GM13976 (cell line): Measurements from ENCODE around the gene SPEM3.
"Not testable (repeated sequence)": the region's sequence is repeated elsewhere in the genome, so short reads cannot be mapped to it uniquely, and the experiment has no call there.

ENCODE experiments used
- DNase-seq: peaks from one replicate; pipeline ENCODE4 v3.0.0; 2012; ENCODE audit warnings: low spot score
- CTCF ChIP-seq: IDR thresholded peaks from 2 replicates; pipeline ENCODE4 v1.5.1; 2012; ENCODE audit warnings: borderline replicate concordance, mild to moderate bottlenecking; ENCODE audit not compliant: insufficient read depth; ENCODE audit errors: extremely low read depth, missing control alignments, control extremely low read depth
- in situ Hi-C: fragments of 300-500 bp; cut with MboI; formaldehyde crosslinking; loops from one replicate; pipeline ENCODE4 v1.12.0; 2022; ENCODE audit warnings: low sequenced_read_pairs, mixed read lengths, inconsistent platforms; ENCODE audit not compliant: unreplicated experiment

The SPEM3 gene

GRCh38 chr17:7477392-7478275 lies 49.0 kb downstream of the SPEM3 start:
- DNase-seq, result no peak
- no peak for TF ChIP-seq CTCF
- in situ Hi-C loops, result no loop called here

- peak; percentile 79 for DNase-seq
- in situ Hi-C loops, result no loop called here
- no peak for TF ChIP-seq CTCF
These were observed 49.9 kb downstream of the SPEM3 start for GRCh38 chr17:7478276-7479212.

GRCh38 chr17:7479213-7480088 lies 50.8 kb downstream of the SPEM3 start, which contains the start of gene ZBTB4:
Gene ZBTB4 (minus strand): TSS chr17:7479631. CDS start chr17:7466801, 12,830 bp downstream.
- no peak for TF ChIP-seq CTCF
- DNase-seq, result peak; percentile 85
- in situ Hi-C loops, result no loop called here

DNA sequence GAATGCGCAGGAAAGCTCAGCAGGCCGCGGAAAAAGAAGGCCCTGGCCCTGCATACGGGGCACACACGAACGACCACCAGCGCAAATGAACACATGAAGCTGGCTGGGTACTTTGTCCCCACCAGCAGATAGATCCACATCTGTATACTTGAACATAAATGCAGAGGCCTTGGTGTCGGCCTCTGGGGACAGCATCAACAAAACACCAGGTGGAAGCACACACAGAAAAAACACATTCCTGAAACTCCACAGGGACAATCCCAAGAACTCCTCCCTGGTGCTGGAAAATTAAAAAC lies 51.4 kb downstream of the SPEM3 start:
- no peak for TF ChIP-seq CTCF
- in situ Hi-C loops, result no loop called here
- no peak for DNase-seq

- DNase-seq, in situ Hi-C loops: not testable (repeated sequence)
These were observed 52.6 kb downstream of the SPEM3 start, which contains the start of gene SLC35G6 for GRCh38 chr17:7481275-7481674. Gene SLC35G6 (plus strand): TSS chr17:7481446. CDS start chr17:7481517, 71 bp downstream.

GRCh38 chr17:7481842-7482741 lies 53.4 kb downstream of the SPEM3 start:
- DNase-seq, in situ Hi-C loops: not testable (repeated sequence)
